ENCODE measurements around the gene WNT2.
"Not testable (repeated sequence)": the region's sequence is repeated elsewhere in the genome, so short reads cannot be mapped to it uniquely, and the experiment has no call there.

WNT2 gene

GRCh38 chr7:117312593-117313580 is 10.0 kb downstream of the WNT2 start:
- TF ChIP-seq CTCF (IDR thresholded peaks at IDR 0.05) = no peak
- no peak overlapping the region for H3K4me3 ChIP-seq
- H3K27ac ChIP-seq = no peak overlapping the region
- DNase-seq (ENCODE audit: low spot score) = no peak

- no peak overlapping the region for H3K27ac ChIP-seq
- DNase-seq (ENCODE audit: low spot score) = no peak
- TF ChIP-seq CTCF (IDR thresholded peaks at IDR 0.05) = no peak
- H3K4me3 ChIP-seq = no peak overlapping the region
Measured at GRCh38 chr7:117308891-117309290, 14.0 kb downstream of the WNT2 start.

DNA sequence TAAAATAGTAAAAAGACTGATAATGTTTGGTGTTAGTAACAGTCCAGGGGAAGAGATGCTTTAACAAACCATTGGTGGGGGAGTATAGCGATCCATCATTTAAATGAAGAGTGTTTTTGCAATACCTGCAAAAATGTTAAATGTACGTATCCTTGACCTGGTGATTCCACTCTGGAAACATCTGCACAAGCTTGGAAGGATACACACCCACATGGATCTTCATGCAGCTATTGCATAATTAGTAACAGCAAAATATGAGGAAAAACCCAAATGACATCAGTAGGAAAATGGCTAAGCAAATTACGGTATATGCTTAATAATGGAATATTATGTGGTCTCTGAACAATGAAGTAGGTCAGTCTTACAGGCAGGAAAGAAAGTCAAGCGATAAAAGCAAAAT is 20.5 kb downstream of the WNT2 start:
- Histone ChIP-seq H3K27ac (no peak overlapping the region), H3K4me3 (no peak overlapping the region)
- no peak for DNase-seq (ENCODE audit: low spot score)
- no peak for TF ChIP-seq CTCF (IDR thresholded peaks at IDR 0.05)

DNA sequence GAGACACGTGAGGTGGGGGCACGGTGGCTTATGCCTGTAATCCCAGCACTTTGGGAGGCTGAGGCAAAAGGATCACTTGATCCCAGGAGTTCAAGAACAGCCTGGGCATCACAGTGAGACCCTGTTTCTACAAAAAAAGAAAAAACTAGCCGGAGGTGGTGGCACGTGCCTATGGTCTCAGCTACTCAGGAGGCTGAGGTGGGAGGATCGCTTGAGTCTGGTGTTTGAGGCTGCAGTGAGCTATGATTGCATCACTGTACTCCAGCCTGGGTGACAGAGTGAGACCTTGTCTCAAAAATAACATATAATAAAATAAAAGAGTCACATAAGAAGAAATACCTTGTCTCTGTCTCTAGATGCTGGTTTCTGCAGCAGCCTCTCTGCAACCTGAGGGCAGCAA is 22.4 kb downstream of the WNT2 start:
- not testable (repeated sequence) for DNase-seq (ENCODE audit: low spot score); H3K27ac ChIP-seq; H3K4me3 ChIP-seq

- H3K27ac ChIP-seq = no peak overlapping the region
- TF ChIP-seq CTCF (IDR thresholded peaks at IDR 0.05) = no peak
- no peak for DNase-seq (ENCODE audit: low spot score)
- no peak overlapping the region for H3K4me3 ChIP-seq
Measured at GRCh38 chr7:117297606-117298005, 25.3 kb downstream of the WNT2 start.

GRCh38 chr7:117296066-117296465 is 26.8 kb downstream of the WNT2 start:
- Histone ChIP-seq H3K27ac (no peak overlapping the region), H3K4me3 (no peak overlapping the region)
- no peak for TF ChIP-seq CTCF (IDR thresholded peaks at IDR 0.05)
- no peak for DNase-seq (ENCODE audit: low spot score)

DNA sequence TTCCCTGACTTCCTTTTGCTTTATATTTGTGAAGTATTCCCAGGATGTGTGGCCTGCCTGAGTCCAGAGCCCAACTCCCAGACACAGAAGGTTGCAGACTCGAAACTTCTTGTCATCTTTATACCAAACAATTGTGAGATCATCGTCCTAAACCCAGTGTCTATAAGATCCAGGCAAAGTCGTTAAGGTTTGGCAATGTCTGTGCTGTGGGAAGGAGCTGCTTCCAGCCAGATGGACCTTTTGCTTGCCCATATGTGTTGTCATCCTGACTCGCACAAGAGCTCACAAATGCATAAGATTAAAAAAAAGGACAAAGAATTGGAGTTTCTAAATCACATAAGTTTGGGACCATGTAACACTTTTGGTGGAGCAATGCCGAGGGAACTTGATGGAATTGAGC is 37.0 kb downstream of the WNT2 start:
- DNase-seq (ENCODE audit: low spot score) = no peak
- no peak for TF ChIP-seq CTCF (IDR thresholded peaks at IDR 0.05)
- Histone ChIP-seq H3K4me3 (no peak overlapping the region), H3K27ac (no peak overlapping the region)
